Mesendoderm (in vitro differentiated cells): Measurements from ENCODE around the gene PDE6G. TPM values are rescaled to one million over a fixed set of nuclear protein-coding genes. Genes with fewer than 3 reads are reported as not detected.
A peak's percentile ranks its signal among the peaks of the same experiment; 100 is the strongest.

ENCODE experiments used
- DNase-seq: peaks from one replicate; pipeline ENCODE4 v3.0.0; 2013
- H2AK5ac ChIP-seq: 2 replicates; pipeline ENCODE4 v1.6.1; 2013; ENCODE audit warnings: low read length, inconsistent platforms
- H2BK120ac ChIP-seq: 2 replicates; pipeline ENCODE4 v1.6.1; 2013; ENCODE audit warnings: low read depth, mild to moderate bottlenecking, low read length, moderate library complexity, mixed read lengths
- H2BK15ac ChIP-seq: replicated peaks from 2 replicates; pipeline ENCODE4 v1.6.1; 2013; ENCODE audit warnings: low read depth, mild to moderate bottlenecking, moderate library complexity
- H2BK5ac ChIP-seq: 2 replicates; pipeline ENCODE4 v1.6.1; 2013; ENCODE audit warnings: low read length, inconsistent platforms
- H3K18ac ChIP-seq: 2 replicates; pipeline ENCODE4 v1.6.1; 2013; ENCODE audit warnings: mild to moderate bottlenecking, low read length, mixed read lengths
- H3K23ac ChIP-seq: one replicate; pipeline ENCODE4 v1.6.1; 2013; ENCODE audit warnings: low read length
- H3K27ac ChIP-seq: 2 replicates; pipeline ENCODE4 v1.5.1; 2013; ENCODE audit warnings: low read depth, mild to moderate bottlenecking, inconsistent platforms, low read length, moderate library complexity
- H3K27me3 ChIP-seq: 2 replicates; pipeline ENCODE4 v1.6.1; 2013; ENCODE audit warnings: low read length, control low read depth, mild to moderate bottlenecking, inconsistent platforms; ENCODE audit not compliant: insufficient read depth, poor library complexity
- H3K36me3 ChIP-seq: 2 replicates; pipeline ENCODE4 v1.6.1; 2013; ENCODE audit warnings: low read length, inconsistent platforms; ENCODE audit not compliant: control insufficient read depth, insufficient read depth
- H3K4ac ChIP-seq: one replicate; pipeline ENCODE4 v1.6.1; 2013; ENCODE audit warnings: low read depth, mild to moderate bottlenecking, low read length, moderate library complexity
- H3K4me1 ChIP-seq: 2 replicates; pipeline ENCODE4 v1.6.1; 2013; ENCODE audit warnings: low read depth, low read length, inconsistent platforms; ENCODE audit not compliant: control insufficient read depth
- H3K4me2 ChIP-seq: 2 replicates; pipeline ENCODE4 v1.6.1; 2013; ENCODE audit warnings: low read length
- H3K4me3 ChIP-seq: 2 replicates; pipeline ENCODE4 v1.5.1; 2013; ENCODE audit warnings: mild to moderate bottlenecking, low read length
- H3K56ac ChIP-seq: one replicate; pipeline ENCODE4 v1.6.1; 2013; ENCODE audit warnings: low read length
- H3K79me1 ChIP-seq: 2 replicates; pipeline ENCODE4 v1.6.1; 2013; ENCODE audit warnings: low read length, inconsistent platforms
- H3K79me2 ChIP-seq: 2 replicates; pipeline ENCODE4 v1.6.1; 2013; ENCODE audit warnings: mild to moderate bottlenecking, low read length; ENCODE audit not compliant: control insufficient read depth, insufficient read depth
- H3K9ac ChIP-seq: 2 replicates; pipeline ENCODE4 v1.6.1; 2013; ENCODE audit warnings: low read length, inconsistent platforms
- H4K5ac ChIP-seq: one replicate; pipeline ENCODE4 v1.6.1; 2013; ENCODE audit warnings: low read length
- H4K8ac ChIP-seq: one replicate; pipeline ENCODE4 v1.6.1; 2013; ENCODE audit warnings: low read depth, mild to moderate bottlenecking, control low read depth, low read length, moderate library complexity
- WGBS: extraction: QIAGEN DNeasy Blood & Tissue Kit; methylation state at CpG from one replicate; pipeline ENCODE4 v1.1.7; 2013; ENCODE audit warnings: low lambda C conversion rate, missing lambda C conversion rate; ENCODE audit not compliant: insufficient coverage; ENCODE audit errors: extremely low coverage; 5-methylcytosine and 5-hydroxymethylcytosine counted together
- polyA plus RNA-seq, 2 experiments: library from polyadenylated mRNA; stranded (reverse); fragments of 200-250 nt; gene quantifications; one replicate each; pipeline ENCODE4 v1.2.3, GENCODE V29; 2013

The PDE6G gene
- polyA plus RNA-seq (2013, experiment 1 of 2) = 7.8 TPM
- 8.5 TPM for polyA plus RNA-seq (2013, experiment 2 of 2)

- Histone ChIP-seq H3K4ac (no peak within 1 kb of the TSS), H3K79me1 (no peaks in the 10 kb centered on the region), H3K18ac (no peak within 1 kb of the TSS), H2BK120ac (no peak within 1 kb of the TSS), H3K23ac (no peak within 1 kb of the TSS), H3K4me1 (peaks cover 4% of the 10 kb centered on the region), H2BK5ac (no peak within 1 kb of the TSS), H3K27me3 (no peaks in the 10 kb centered on the region), H3K36me3 (no peaks in the 10 kb centered on the region), H3K56ac (no peak within 1 kb of the TSS), H4K5ac (no peak within 1 kb of the TSS), H3K27ac (no peak within 1 kb of the TSS), H2BK15ac (no peak within 1 kb of the TSS), H3K79me2 (no peaks in the 10 kb centered on the region), H3K9ac (no peak within 1 kb of the TSS), H2AK5ac (no peak within 1 kb of the TSS), H3K4me2 (no peak within 1 kb of the TSS), H3K4me3 (no peak within 1 kb of the TSS), H4K8ac (no peak within 1 kb of the TSS)
- DNase-seq = no peak
- no CpG with 5 or more reads among the region's 15 CpGs for WGBS
Observed at GRCh38 chr17:81656118-81656743, at the start of gene PDE6G. Gene PDE6G, minus strand, starts transcription at chr17:81656542. Its CDS starts 3,237 bp downstream, at chr17:81653305.

GRCh38 chr17:81705518-81706231 is 49.3 kb upstream of the PDE6G start:
- Histone ChIP-seq H4K5ac (no peak overlapping the region), H3K4me1 (peaks cover under 1% of the 10 kb centered on the region), H3K4me3 (no peak overlapping the region), H3K36me3 (peaks cover 5% of the 10 kb centered on the region), H2AK5ac (no peak overlapping the region), H3K79me2 (peaks cover 34% of the 10 kb centered on the region), H3K56ac (no peak overlapping the region), H3K4ac (no peak overlapping the region), H3K23ac (no peak overlapping the region), H2BK120ac (no peak overlapping the region), H3K9ac (no peak overlapping the region), H3K18ac (no peak overlapping the region), H4K8ac (no peak overlapping the region), H3K4me2 (no peak overlapping the region), H2BK15ac (no peak overlapping the region), H3K27ac (no peak overlapping the region), H3K27me3 (no peaks in the 10 kb centered on the region), H2BK5ac (no peak overlapping the region), H3K79me1 (peaks cover 11% of the 10 kb centered on the region)
- no peak for DNase-seq
- WGBS = no CpG with 5 or more reads among the region's 30 CpGs

GRCh38 chr17:81703747-81704654 is 47.7 kb upstream of the PDE6G start:
- H3K79me1 ChIP-seq = peaks cover 12% of the 10 kb centered on the region
- H2BK120ac ChIP-seq = peak overlapping the region; percentile 19
- H3K56ac ChIP-seq = peak overlapping the region; percentile 97
- H4K5ac ChIP-seq = no peak overlapping the region
- H3K23ac ChIP-seq = peak overlapping the region; percentile 97
- no peak for DNase-seq
- peak overlapping the region; percentile 96 for H3K18ac ChIP-seq
- H2AK5ac ChIP-seq = no peak overlapping the region
- peak overlapping the region; percentile 95 for H3K4me3 ChIP-seq
- peaks cover 35% of the 10 kb centered on the region for H3K79me2 ChIP-seq
- no peaks in the 10 kb centered on the region for H3K27me3 ChIP-seq
- H4K8ac ChIP-seq = peak overlapping the region; percentile 82
- no peak overlapping the region for H2BK5ac ChIP-seq
- H3K9ac ChIP-seq = peak overlapping the region; percentile 97
- H3K4me1 ChIP-seq = no peaks in the 10 kb centered on the region
- H3K27ac ChIP-seq = peak overlapping the region; percentile 25
- no CpG with 5 or more reads among the region's 27 CpGs for WGBS
- peaks cover 6% of the 10 kb centered on the region for H3K36me3 ChIP-seq
- peak overlapping the region; percentile 83 for H3K4ac ChIP-seq
- H3K4me2 ChIP-seq = peak overlapping the region; percentile 90
- no peak overlapping the region for H2BK15ac ChIP-seq

- peak within 1 kb of the TSS; percentile 82 for H4K8ac ChIP-seq
- H3K36me3 ChIP-seq = peaks cover 6% of the 10 kb centered on the region
- no peak within 1 kb of the TSS for H2BK15ac ChIP-seq
Observed at GRCh38 chr17:81702934-81703746, 46.8 kb upstream of the PDE6G start, which contains the start of gene MRPL12. Gene MRPL12, plus strand, starts transcription at chr17:81703367. Its CDS starts 135 bp downstream, at chr17:81703502.

More at GRCh38 chr17:81702934-81703746, 46.8 kb upstream of the PDE6G start, which contains the start of gene MRPL12:
- Histone ChIP-seq H3K79me2 (peaks cover 35% of the 10 kb centered on the region), H3K79me1 (peaks cover 12% of the 10 kb centered on the region), H3K4me3 (peak within 1 kb of the TSS; percentile 95), H2BK120ac (peak within 1 kb of the TSS; percentile 19), H3K27me3 (no peaks in the 10 kb centered on the region), H3K4me2 (peak within 1 kb of the TSS; percentile 90), H2BK5ac (no peak within 1 kb of the TSS), H3K9ac (peak within 1 kb of the TSS; percentile 97), H3K4me1 (no peaks in the 10 kb centered on the region), H3K23ac (peak within 1 kb of the TSS; percentile 97), H3K4ac (peak within 1 kb of the TSS; percentile 83), H3K27ac (peak within 1 kb of the TSS; percentile 53), H2AK5ac (no peak within 1 kb of the TSS), H3K18ac (peak within 1 kb of the TSS; percentile 96), H3K56ac (peak within 1 kb of the TSS; percentile 98), H4K5ac (no peak within 1 kb of the TSS)
- WGBS = no CpG with 5 or more reads among the region's 102 CpGs
- DNase-seq = peak; percentile 96
